H1 (cell line): ENCODE data around the gene GABRR1. TPM values are rescaled to one million over a fixed set of nuclear protein-coding genes. Genes with fewer than 3 reads are reported as not detected.

Experiments used
- CTCF ChIA-PET: fragments of 300-600 bp; sonication (Branson Sonifier 250); formaldehyde crosslinking; loops from one replicate; lab custom pipeline; 2021; ENCODE audit not compliant: partially characterized antibody; lab: Charles Lee
- POLR2A ChIA-PET: fragments of 300-600 bp; sonication (Branson Sonifier 250); formaldehyde crosslinking; loops from one replicate; lab custom pipeline; 2021; ENCODE audit warnings: inconsistent platforms; ENCODE audit not compliant: partially characterized antibody; lab: Charles Lee
- DNase-seq, 2 experiments: peaks; one replicate each; pipeline versions ENCODE4 v3.0.0 to v3.0.0-alpha.2; 2010 to 2022; ENCODE audit warnings: low spot score in 2 of 2, low read depth in 1 of 2, mixed read lengths in 1 of 2
- FAIRE-seq: peaks from 2 replicates; lab custom pipeline; 2011; peaks lifted over from hg19 to GRCh38; lab: Jason Lieb, UNC
- H2AFZ ChIP-seq: 2 replicates; pipeline ENCODE4 v1.8.1; 2012; ENCODE audit warnings: low read length, inconsistent platforms
- H2AK5ac ChIP-seq: 2 replicates; pipeline ENCODE4 v1.6.1; 2013; ENCODE audit warnings: low read depth, low read length
- H2BK120ac ChIP-seq: replicated peaks from 2 replicates; pipeline ENCODE3; 2013; ENCODE audit warnings: low read depth, low read length, inconsistent platforms
- H2BK12ac ChIP-seq: 2 replicates; pipeline ENCODE4 v1.6.1; 2013; ENCODE audit warnings: low read depth, low read length
- H2BK15ac ChIP-seq: 2 replicates; pipeline ENCODE4 v1.6.1; 2013; ENCODE audit warnings: low read length
- H2BK20ac ChIP-seq: 2 replicates; pipeline ENCODE4 v1.6.1; 2013; ENCODE audit warnings: low read length
- H2BK5ac ChIP-seq: 2 replicates; pipeline ENCODE4 v1.6.1; 2013; ENCODE audit warnings: low read depth, low read length
- H3K14ac ChIP-seq: 2 replicates; pipeline ENCODE4 v1.6.1; 2013; ENCODE audit warnings: inconsistent platforms; ENCODE audit not compliant: insufficient read length
- H3K18ac ChIP-seq: 2 replicates; pipeline ENCODE4 v1.6.1; 2013; ENCODE audit warnings: low read length; ENCODE audit errors: extremely low read depth
- H3K23ac ChIP-seq: 2 replicates; pipeline ENCODE4 v1.6.1; 2013; ENCODE audit warnings: inconsistent platforms; ENCODE audit not compliant: insufficient read length
- H3K23me2 ChIP-seq: 2 replicates; pipeline ENCODE4 v1.6.1; 2013; ENCODE audit warnings: low read depth, low read length
- H3K27ac ChIP-seq: 2 replicates; pipeline ENCODE4 v1.6.1; 2011; ENCODE audit warnings: low read depth, low read length, inconsistent platforms
- H3K27me3 ChIP-seq, 4 experiments: replicated peaks in 1 of 4; 1 replicate in 1 of 4; 2 replicates in 3 of 4; pipeline versions ENCODE4 v1.6.1 to v1.8.1; 2011 to 2013; ENCODE audit warnings: low read length in 3 of 4, mild to moderate bottlenecking in 3 of 4, inconsistent platforms in 2 of 4, mixed read lengths in 2 of 4, moderate library complexity in 1 of 4; ENCODE audit not compliant: control insufficient read depth in 3 of 4, insufficient read depth in 3 of 4; ENCODE audit errors: extremely low read depth in 1 of 4
- H3K36me3 ChIP-seq, 4 experiments: 2 replicates each; pipeline versions ENCODE4 v1.6.1 to v1.8.1; 2011 to 2013; ENCODE audit warnings: mild to moderate bottlenecking in 4 of 4, low read length in 3 of 4, moderate library complexity in 2 of 4, control low read depth in 1 of 4, inconsistent platforms in 1 of 4; ENCODE audit not compliant: insufficient read depth in 4 of 4, control insufficient read depth in 2 of 4
- H3K4ac ChIP-seq: replicated peaks from 2 replicates; pipeline ENCODE3; 2013; ENCODE audit warnings: low read length, low read depth, mixed read lengths, inconsistent platforms; ENCODE audit not compliant: insufficient read length
- H3K4me1 ChIP-seq, 4 experiments: replicated peaks in 1 of 4; 1 replicate in 1 of 4; 2 replicates in 3 of 4; pipeline versions ENCODE4 v1.6.1 to v1.8.1; 2011 to 2013; ENCODE audit warnings: low read length in 3 of 4, inconsistent platforms in 2 of 4, mixed read lengths in 1 of 4; ENCODE audit not compliant: insufficient read depth in 4 of 4, control insufficient read depth in 3 of 4
- H3K4me2 ChIP-seq, 2 experiments: 2 replicates each; pipeline versions ENCODE4 v1.6.1 to v1.8.1; 2011 to 2013; ENCODE audit warnings: low read depth in 2 of 2, low read length in 2 of 2, control low read depth in 1 of 2, inconsistent platforms in 1 of 2, mild to moderate bottlenecking in 1 of 2; ENCODE audit not compliant: insufficient read depth in 1 of 2
- H3K4me3 ChIP-seq, 4 experiments: fragments of 200-600, 300-600 bp in 1 of 4; sonication (generic), shearing (Covaris generic), sonication (Bioruptor Twin) in 1 of 4; 2 replicates each; pipeline versions ENCODE4 v1.5.1 to v1.8.1; 2011 to 2016; ENCODE audit warnings: low read length in 4 of 4, low read depth in 3 of 4, control low read depth in 2 of 4, inconsistent platforms in 2 of 4, mild to moderate bottlenecking in 2 of 4, mixed read lengths in 1 of 4, moderate library complexity in 1 of 4; ENCODE audit not compliant: insufficient read depth in 2 of 4; ENCODE audit errors: extremely low read depth in 1 of 4
- H3K56ac ChIP-seq: replicated peaks from 2 replicates; pipeline ENCODE3; 2013; ENCODE audit warnings: low read depth, mild to moderate bottlenecking, mixed read lengths, low read length, inconsistent platforms; ENCODE audit not compliant: insufficient read length
- H3K79me1 ChIP-seq: 2 replicates; pipeline ENCODE4 v1.6.1; 2013; ENCODE audit warnings: low read depth, low read length, control low read depth
- H3K79me2 ChIP-seq, 2 experiments: 2 replicates each; pipeline versions ENCODE4 v1.6.1 to v1.8.1; 2012 to 2013; ENCODE audit warnings: low read length in 2 of 2, mild to moderate bottlenecking in 2 of 2, inconsistent platforms in 1 of 2; ENCODE audit not compliant: insufficient read depth in 2 of 2, control insufficient read depth in 1 of 2
- H3K9ac ChIP-seq, 4 experiments: replicated peaks in 1 of 4; 1 replicate in 1 of 4; 2 replicates in 3 of 4; pipeline versions ENCODE4 v1.6.1 to v1.8.1; 2011 to 2013; ENCODE audit warnings: low read depth in 3 of 4, low read length in 3 of 4, control low read depth in 2 of 4, mild to moderate bottlenecking in 2 of 4, moderate library complexity in 2 of 4, inconsistent platforms in 1 of 4; ENCODE audit errors: extremely low read depth in 1 of 4
- H3K9me3 ChIP-seq, 2 experiments: 2 replicates each; pipeline versions ENCODE4 v1.6.1 to v1.8.1; 2012 to 2013; ENCODE audit warnings: mild to moderate bottlenecking in 2 of 2, moderate library complexity in 2 of 2, control low read depth in 1 of 2, inconsistent platforms in 1 of 2, low read depth in 1 of 2, low read length in 1 of 2, mixed read lengths in 1 of 2; ENCODE audit not compliant: insufficient read depth in 2 of 2
- H4K20me1 ChIP-seq, 2 experiments: replicated peaks in 1 of 2; 2 replicates each; pipeline versions ENCODE3 to v1.8.1; 2011 to 2013; ENCODE audit warnings: inconsistent platforms in 2 of 2, low read length in 2 of 2, mild to moderate bottlenecking in 1 of 2; ENCODE audit not compliant: insufficient read depth in 2 of 2, control insufficient read depth in 1 of 2
- H4K5ac ChIP-seq: 2 replicates; pipeline ENCODE4 v1.6.1; 2013; ENCODE audit warnings: low read length, low read depth, mixed read lengths, inconsistent platforms; ENCODE audit not compliant: insufficient read length
- H4K8ac ChIP-seq: 2 replicates; pipeline ENCODE4 v1.8.0; 2013; ENCODE audit warnings: mild to moderate bottlenecking, moderate library complexity, low read length, inconsistent platforms; ENCODE audit not compliant: insufficient read depth; ENCODE audit errors: extremely low read depth
- H4K91ac ChIP-seq: replicated peaks from 2 replicates; pipeline ENCODE3; 2013; ENCODE audit warnings: low read length, mixed read lengths, inconsistent platforms; ENCODE audit not compliant: insufficient read length
- ATF2 ChIP-seq: IDR thresholded peaks from 2 replicates; pipeline ENCODE4 v1.6.1; 2012; ENCODE audit warnings: low read length, inconsistent platforms
- CREB1 ChIP-seq: IDR thresholded peaks from 2 replicates; pipeline ENCODE4 v1.6.1; 2012; ENCODE audit warnings: inconsistent platforms
- GABPA ChIP-seq: IDR thresholded peaks from 2 replicates; pipeline ENCODE4 v1.6.1; 2011; ENCODE audit warnings: mild to moderate bottlenecking, low read length, moderate library complexity, borderline replicate concordance; ENCODE audit not compliant: insufficient read depth
- MAX ChIP-seq: IDR thresholded peaks from 2 replicates; pipeline ENCODE4 v1.6.1; 2012; ENCODE audit warnings: inconsistent platforms
- RBBP5 ChIP-seq: IDR thresholded peaks from 2 replicates; pipeline ENCODE4 v1.7.1; 2012; ENCODE audit warnings: low read depth, mild to moderate bottlenecking, inconsistent platforms, low read length, moderate library complexity, borderline replicate concordance
- RFX5 ChIP-seq: IDR thresholded peaks from 2 replicates; pipeline ENCODE4 v1.6.1; 2011; ENCODE audit warnings: low read depth, low read length, improper control_type of control experiment, borderline replicate concordance
- SIN3A ChIP-seq, 2 experiments: IDR thresholded peaks in 1 of 2; conservative IDR thresholded peaks in 1 of 2; 2 replicates each; pipeline ENCODE4 v1.6.1; 2011 to 2012; ENCODE audit warnings: low read length in 2 of 2, improper control_type of control experiment in 1 of 2, low read depth in 1 of 2, mild to moderate bottlenecking in 1 of 2
- WGBS, 2 experiments: shearing (Covaris generic) in 1 of 2; methylation state at CpG; one replicate each; pipeline versions ENCODE4 v1.1.6 to v1.1.7; 2013 to 2015; ENCODE audit warnings: low lambda C conversion rate in 2 of 2, mixed read lengths in 2 of 2, inconsistent platforms in 1 of 2, low coverage in 1 of 2, missing lambda C conversion rate in 1 of 2; ENCODE audit not compliant: insufficient replicate concordance in 2 of 2, insufficient coverage in 1 of 2, insufficient read length in 1 of 2; ENCODE audit errors: extremely low coverage in 1 of 2, missing lambda C conversion rate in 1 of 2; 5-methylcytosine and 5-hydroxymethylcytosine counted together
- polyA plus RNA-seq, 7 experiments: library from polyadenylated mRNA; depleted of rRNA in 3 of 7; stranded (reverse) in 5 of 7; unstranded in 2 of 7; fragments of >200 nt in 5 of 7; fragments of 200-250 nt in 2 of 7; gene quantifications; 1 replicate in 5 of 7; 2 replicates in 1 of 7; 4 replicates in 1 of 7; pipeline versions ENCODE4 v1.2.1 to v1.2.3, GENCODE V29; 2011 to 2013; ENCODE audit warnings: missing spikeins in 2 of 7, mixed read lengths in 2 of 7
- total RNA-seq: library from RNA; stranded (reverse); fragmentation: NEBNext Ultra II Directional; extraction: Animal tissue kit (Norgen Biotek cat#: 25700); gene quantifications from 2 replicates; pipeline ENCODE4 v1.2.1, GENCODE V29; 2021

Gene GABRR1
- total and polyA plus RNA-seq, 2 of the 8 experiments (the other 6 are each of a cell fraction or from before 2014, with no cell fraction given), result 0.60 to 0.63 TPM

GRCh38 chr6:89190741-89191140 lies 26.4 kb downstream of the GABRR1 start:
- no peaks in the 10 kb centered on the region for H3K23me2 ChIP-seq
- H2AFZ ChIP-seq, result no peak overlapping the region
- no peak overlapping the region for H3K18ac ChIP-seq
- ChIA-PET POLR2A (no interaction called here), CTCF (interaction anchor here (1.1 to 1.6 kb wide), 2 partner anchors 14 to 178 kb away, joined by 4 to 5 read pairs; no protein-coding TSS in a partner anchor)
- no peak overlapping the region for H4K91ac ChIP-seq
- no peak overlapping the region for H2BK12ac ChIP-seq
- H3K79me2 ChIP-seq, result no peaks in the 10 kb centered on the region
- H3K27ac ChIP-seq, result no peak overlapping the region
- no peaks in the 10 kb centered on the region for H3K36me3 ChIP-seq
- no peaks in the 10 kb centered on the region for H3K27me3 ChIP-seq
- peak overlapping the region in 1 of 2 experiments; percentile 58; a peak in 2 of 4 replicates for H3K4me2 ChIP-seq
- H3K9me3 ChIP-seq, result peaks cover 0 to 14% of the 10 kb centered on the region in 2 experiments; a peak in 2 of 4 replicates
- DNase-seq, result no peak
- H3K56ac ChIP-seq, result no peak overlapping the region
- WGBS, 2 experiments, result 51% methylated on average over 5 of the region's 5 CpGs; no CpG with 5 or more reads in 1 of the 2 experiments
- H3K4me1 ChIP-seq, result peaks cover 0 to 4% (median 3%) of the 10 kb centered on the region in 4 experiments; a peak in 3 of 7 replicates
- H2BK20ac ChIP-seq, result no peak overlapping the region
- H3K4me3 ChIP-seq, result peak overlapping the region in 1 of 4 experiments; percentile 22; a peak in 1 of 8 replicates
- no peak overlapping the region for H3K9ac ChIP-seq
- H3K4ac ChIP-seq, result no peak overlapping the region
- H2BK120ac ChIP-seq, result no peak overlapping the region
- H2BK5ac ChIP-seq, result no peak overlapping the region
- H4K8ac ChIP-seq, result no peak overlapping the region
- H3K14ac ChIP-seq, result no peak overlapping the region
- TF ChIP-seq ATF2 (no peak), MAX (no peak), SIN3A (conservative IDR thresholded peaks at IDR 0.05 in 1 of 2, IDR thresholded peaks at IDR 0.05 in 1 of 2; ENCODE audit: low read depth in 1 of 2, low read length in 2 of 2) (no peak), RFX5 (no peak), GABPA (no peak), RBBP5 (no peak), CREB1 (no peak)
- H2AK5ac ChIP-seq, result no peak overlapping the region
- H4K20me1 ChIP-seq, result no peaks in the 10 kb centered on the region
- H4K5ac ChIP-seq, result no peak overlapping the region
- FAIRE-seq, result no peak
- H2BK15ac ChIP-seq, result no peak overlapping the region
- H3K23ac ChIP-seq, result no peak overlapping the region
- H3K79me1 ChIP-seq, result no peaks in the 10 kb centered on the region
